GM21515 (cell line): ENCODE data around the gene OVAAL.
"Not testable (repeated sequence)": the region's sequence is repeated elsewhere in the genome, so short reads cannot be mapped to it uniquely, and the experiment has no call there.

Experiments
- ATAC-seq: cut with Tn5 transposase; IDR thresholded peaks from one replicate; pipeline ENCODE4 v1.9.1; 2021; ENCODE audit not compliant: unreplicated experiment

The OVAAL gene

DNA sequence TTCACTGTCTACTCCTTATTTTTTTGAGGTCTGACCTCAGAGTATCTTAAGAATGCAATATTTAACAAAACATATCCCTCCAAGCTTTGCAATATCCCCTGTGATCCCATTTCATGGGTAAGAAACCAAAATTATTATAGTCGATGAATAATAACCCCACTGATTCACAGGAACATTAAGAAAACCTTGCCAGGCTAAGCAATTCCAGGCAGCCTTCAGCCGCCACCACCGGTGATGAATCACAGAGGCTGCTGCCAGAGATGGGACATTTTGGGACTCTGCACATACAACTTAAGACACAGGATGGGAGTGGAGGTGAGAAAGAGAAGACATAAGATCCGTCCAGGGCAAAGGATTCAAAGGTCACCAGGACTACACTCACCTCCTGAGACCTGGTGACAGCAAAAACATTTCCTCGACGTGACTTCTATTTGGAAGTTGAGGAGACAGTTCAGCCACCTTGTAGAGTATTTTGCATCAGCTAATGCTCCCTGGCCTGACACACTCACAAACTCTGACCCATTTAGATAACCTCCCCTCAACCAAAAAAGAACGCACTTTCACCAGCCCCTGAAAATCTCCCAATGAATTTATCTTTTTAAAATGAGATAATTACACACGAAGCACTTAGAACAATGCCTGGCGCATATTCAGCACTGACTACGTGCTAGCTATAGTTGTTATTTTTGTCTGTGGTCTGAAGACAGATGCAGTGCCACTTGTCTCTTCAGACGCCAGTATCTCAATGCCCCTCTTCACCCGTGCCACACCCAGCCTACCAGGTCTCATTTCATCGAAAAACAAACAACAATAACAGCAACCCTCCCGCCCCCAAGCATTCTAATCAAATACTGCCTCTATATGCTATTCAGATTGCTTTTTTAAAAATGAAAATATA lies 17.8 kb upstream of the OVAAL start:
- ATAC-seq = no peak

- no peak for ATAC-seq
Measured at GRCh38 chr1:180542113-180542837, 16.5 kb upstream of the OVAAL start.

DNA sequence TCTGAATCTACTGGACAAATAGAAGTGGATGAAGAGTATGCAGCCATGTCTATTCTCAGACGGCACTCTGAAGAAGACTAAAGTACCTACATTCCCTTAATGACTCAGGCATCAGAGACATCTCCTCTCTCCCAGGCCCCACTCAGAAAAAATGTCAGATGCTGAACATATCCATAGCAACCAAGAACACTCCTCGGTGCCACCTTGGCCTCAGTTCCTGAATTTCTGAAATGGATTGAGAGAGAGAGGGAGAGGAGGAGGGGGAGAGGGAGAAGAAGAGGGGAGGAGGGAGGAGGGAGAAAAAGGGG lies 16.0 kb upstream of the OVAAL start:
- no peak for ATAC-seq

DNA sequence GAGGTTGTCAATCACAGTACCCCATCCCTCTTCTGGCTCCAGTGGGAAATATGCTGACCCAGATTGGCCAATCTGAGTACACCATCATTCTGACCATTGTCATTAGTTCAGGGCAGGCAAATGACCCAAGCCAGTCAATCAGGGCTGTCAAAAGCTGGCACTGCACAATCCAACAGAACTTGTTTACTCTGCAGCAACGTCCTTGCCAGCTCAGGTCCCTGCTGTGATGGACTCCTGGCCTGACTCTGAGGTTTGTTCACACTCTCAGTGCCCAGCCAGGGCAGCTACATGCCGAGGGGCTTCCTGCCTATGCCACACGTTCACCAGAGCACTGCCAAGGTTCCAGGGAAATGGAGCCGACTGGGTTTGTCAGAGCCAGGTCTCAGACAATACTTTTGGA lies 14.7 kb upstream of the OVAAL start:
- ATAC-seq = no peak

DNA sequence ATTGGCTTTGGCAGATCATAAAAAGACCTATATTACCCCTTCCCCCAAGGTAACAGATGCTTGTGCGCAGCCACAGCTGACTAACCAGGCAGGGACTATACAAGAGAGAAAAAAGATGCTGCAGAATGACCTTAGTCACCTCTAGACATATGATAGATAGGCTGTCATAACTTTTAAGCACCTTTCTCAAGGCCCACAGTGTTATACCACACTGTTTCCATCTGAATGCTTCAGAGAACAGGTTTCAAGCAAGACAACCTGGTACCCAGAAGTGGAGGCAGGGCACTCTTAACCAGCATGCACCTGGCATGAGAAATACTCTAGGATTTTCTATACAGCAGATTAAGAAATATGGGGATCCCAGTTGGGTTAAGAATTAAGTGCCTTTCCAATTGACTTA lies 12.8 kb upstream of the OVAAL start:
- no peak for ATAC-seq

GRCh38 chr1:180548686-180549317 lies 10.0 kb upstream of the OVAAL start:
- no peak for ATAC-seq

GRCh38 chr1:180549770-180550169 lies 9.0 kb upstream of the OVAAL start:
- not testable (repeated sequence) for ATAC-seq

GRCh38 chr1:180550241-180550640 lies 8.5 kb upstream of the OVAAL start:
- ATAC-seq = no peak

- ATAC-seq = no peak
Measured at GRCh38 chr1:180551997-180552396, 6.8 kb upstream of the OVAAL start.

DNA sequence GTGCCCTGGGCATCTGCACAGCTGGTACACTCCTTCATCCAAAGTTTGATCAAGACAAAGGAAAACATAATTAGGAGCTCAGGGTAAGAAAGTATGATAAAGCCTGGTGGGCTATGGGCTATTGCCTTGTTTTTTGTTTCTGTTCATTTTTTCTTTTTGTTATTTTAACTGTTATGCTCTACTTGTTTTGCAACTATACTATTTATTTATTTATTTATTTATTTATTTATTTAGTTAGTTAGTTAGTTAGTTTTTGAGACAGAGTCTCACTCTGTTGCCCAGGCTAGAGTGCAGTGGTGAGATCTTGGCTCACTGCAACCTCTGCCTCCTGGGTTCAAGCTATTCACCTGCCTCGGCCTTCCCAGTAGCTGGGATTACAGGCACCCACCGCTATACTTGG lies 5.7 kb upstream of the OVAAL start:
- not testable (repeated sequence) for ATAC-seq

DNA sequence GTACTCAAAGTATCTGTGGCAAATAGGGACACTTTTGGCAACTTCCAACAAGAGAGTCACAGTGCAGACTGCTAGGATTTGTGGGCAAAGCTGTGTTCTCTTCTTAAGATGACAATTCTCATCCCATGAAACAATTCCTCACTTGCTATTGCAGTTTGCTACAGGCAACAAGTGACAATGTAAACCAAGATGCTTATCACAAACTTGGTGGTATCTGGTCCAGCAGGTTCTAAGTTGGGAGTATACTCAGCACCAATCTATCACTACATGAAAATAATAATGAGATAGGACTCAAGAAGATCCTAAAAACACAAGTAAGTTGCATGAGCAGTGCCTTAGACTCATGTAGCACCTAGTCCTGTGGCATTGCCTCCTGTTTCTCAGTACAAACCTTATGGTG lies 3.4 kb upstream of the OVAAL start:
- no peak for ATAC-seq

DNA sequence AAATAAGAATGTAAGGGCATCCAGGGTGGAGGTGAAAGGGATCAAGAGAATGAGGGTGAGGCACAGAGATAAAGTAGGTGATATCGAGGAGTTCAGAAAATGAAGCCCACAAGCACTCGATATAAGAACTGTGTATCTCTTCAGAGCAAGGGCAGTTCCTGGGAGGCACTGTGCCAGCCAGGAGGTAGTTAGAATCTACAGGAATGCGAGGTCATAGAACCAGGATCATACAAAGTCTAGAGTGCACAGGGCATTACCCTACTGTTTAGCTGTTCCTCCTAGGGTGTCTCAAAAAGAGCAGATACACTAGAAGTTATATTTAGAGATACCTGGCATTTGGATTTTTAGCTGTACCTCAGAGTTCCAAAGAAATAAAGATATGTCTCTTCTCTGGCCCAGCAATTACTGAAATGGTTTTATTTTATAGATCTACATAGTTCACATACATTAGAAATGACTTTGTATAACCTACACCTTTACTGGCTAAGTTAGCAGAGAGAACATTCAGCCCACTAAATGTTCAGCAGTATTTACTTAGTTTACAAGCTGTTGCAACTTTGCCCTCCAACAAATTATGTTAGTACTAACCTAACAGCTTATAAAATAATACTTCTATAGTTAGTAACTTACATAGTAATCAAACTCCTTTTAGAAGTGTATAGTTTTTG lies 1.6 kb downstream of the OVAAL start:
- ATAC-seq = no peak

GRCh38 chr1:180560868-180561600 lies 2.3 kb downstream of the OVAAL start:
- no peak for ATAC-seq

- ATAC-seq = no peak
Measured at GRCh38 chr1:180562640-180563025, 3.9 kb downstream of the OVAAL start.

GRCh38 chr1:180563026-180563827 lies 4.5 kb downstream of the OVAAL start:
- ATAC-seq = no peak

DNA sequence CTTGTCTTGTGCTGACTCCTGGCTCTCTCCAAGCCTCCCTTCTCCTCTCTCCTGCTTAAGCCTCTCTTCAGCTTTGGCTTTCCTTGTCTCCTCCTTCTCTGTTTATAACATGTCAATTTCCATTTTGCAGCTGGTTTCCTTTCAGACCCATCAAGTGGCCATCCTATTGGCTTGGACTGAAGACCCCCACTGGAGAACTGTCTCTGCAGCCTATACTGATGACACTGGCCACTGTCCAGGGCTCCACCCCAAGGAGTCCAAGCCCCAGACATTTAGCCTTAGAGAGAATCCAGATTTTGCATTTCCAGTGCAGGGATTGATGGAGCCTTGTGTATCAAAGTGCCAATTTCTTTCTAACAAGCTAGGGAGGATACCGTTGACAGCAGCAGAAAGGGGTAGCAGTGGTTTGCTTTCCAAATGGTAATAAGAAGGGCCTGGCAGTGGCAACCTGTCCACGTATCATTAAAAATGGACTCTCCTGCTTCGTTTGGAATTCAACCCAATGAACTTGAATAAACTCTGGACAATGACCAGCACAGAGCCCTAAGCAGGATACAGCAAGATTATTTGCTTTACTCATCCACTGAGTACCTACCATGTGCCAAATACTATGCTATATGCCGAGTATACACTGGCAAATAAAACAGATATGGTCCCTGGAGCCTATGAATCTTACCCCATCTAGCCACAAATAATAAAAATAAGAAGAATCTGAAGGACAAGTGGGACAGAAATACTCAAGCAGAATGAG lies 6.5 kb downstream of the OVAAL start:
- no peak for ATAC-seq

GRCh38 chr1:180566026-180566425 lies 7.3 kb downstream of the OVAAL start:
- ATAC-seq = no peak

DNA sequence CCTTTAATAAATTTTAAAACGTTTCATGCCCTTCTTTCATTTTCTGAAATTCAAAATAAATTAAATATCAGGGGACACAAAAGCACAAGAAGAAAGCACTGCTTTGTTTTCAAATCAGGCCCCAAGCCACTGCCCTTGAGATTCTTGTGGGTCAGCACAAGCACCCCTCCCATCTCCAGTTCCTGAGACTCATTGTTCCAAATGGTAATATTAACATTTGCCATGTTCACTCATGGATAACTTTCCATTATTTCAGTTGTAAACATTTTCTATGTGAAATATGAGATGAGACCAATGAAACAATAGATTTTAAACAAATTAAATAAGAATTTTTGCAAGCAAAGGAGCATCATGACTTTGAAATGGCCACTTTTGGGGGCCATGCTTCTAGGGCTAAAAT lies 7.7 kb downstream of the OVAAL start:
- no peak for ATAC-seq

- no peak for ATAC-seq
Measured at GRCh38 chr1:180567654-180568053, 8.9 kb downstream of the OVAAL start.
